Skeletal muscle cell (primary cell): ENCODE results near the gene C1QTNF6.

ENCODE experiments used
- DNase-seq: peaks from one replicate; pipeline ENCODE4 v3.0.0-alpha.2; 2010; ENCODE audit warnings: low read depth
- H3K4me3 ChIP-seq: 2 replicates; pipeline ENCODE4 v1.5.1; 2011; ENCODE audit warnings: low read depth, mild to moderate bottlenecking, control low read depth, low read length, moderate library complexity

Gene C1QTNF6

DNA sequence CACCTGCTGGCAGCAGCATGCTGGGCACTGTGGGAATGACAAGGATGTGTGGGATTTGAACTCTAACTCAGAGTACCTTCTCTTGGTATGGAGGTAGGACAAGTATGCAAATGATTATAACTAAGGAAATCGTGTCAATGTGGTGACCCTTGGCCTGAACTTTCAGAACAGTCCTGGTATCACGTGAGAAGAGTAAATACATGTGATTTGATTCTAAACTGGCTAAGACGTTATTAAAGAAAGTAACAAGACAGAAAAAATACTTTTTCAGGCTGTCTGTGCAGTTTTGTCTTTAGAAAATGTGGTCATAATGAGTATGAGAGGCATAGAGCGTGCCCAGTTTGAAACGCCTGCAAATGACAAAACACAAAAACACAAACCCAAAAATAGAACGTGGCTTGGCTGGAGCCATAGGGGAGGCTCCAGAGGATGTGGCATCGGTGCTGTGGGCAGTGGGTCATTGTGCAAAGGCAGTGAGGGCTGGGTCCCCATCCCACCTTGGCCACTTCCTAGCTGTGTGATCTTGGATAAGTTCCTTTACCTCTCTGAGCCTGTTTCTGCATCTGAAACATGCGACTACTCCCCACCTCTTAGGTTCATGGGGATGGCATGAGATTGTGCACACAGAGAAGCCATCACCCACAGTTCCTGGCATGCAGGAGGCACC is 19.9 kb downstream of the C1QTNF6 start:
- no peak overlapping the region for H3K4me3 ChIP-seq
- no peak for DNase-seq

DNA sequence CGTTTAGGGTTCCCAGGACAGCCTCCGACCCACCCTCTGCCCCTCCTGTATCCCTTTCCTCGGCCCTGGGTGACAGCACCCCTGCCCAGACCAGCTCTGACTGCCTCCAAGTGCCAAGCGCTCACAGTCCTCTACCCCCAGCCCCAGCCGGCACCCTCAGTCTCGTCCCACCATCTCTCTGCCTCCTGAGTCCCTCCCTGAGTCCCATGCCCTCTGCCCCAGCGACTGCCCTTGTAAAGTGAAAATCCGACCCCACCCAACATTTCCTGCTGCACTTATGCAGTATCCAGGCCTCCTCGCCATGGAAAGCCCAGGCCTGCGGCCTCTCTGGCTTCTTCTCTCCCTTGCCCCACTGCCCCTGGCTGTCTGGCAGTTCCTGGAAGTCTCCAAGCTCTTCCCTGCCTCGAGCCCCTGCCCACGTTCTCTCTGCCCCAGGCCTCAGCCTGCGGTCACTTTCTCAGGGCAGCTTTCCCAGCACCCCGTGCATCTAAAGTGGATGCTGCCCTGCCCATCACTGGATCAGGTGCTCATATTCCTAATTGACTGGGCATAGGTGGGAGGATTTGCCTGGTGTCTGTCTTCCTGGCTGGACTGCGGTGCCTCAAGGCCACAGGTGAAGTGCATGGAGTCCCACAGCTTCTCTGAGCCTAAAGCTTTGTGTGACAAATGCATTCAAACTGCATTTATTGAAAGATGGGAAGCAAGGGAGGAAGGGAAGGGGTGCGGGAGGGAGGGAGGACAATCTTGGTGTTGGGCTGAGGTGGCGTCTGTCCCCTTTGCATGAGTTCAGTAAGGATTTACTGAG is 20.7 kb downstream of the C1QTNF6 start:
- H3K4me3 ChIP-seq: no peak overlapping the region

DNA sequence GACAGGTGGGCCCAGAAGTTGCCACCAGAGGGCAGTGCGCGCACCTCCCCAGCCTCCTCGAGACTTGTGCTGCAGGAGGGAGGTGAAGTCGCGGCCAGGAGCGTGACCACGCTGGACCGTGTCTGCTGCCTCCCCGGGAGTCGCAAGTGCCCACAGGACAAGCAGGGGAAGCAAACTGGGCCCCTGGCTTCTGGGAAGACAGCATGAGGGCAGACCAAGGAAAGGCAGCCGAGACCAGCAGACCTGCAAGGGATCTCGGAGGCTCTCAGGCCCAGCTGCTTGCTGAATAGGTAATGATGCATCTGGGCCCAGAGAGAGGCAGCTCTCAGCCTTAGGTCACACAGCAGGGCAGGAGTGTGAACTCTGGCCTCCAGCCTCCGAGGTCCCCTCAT is 21.4 kb downstream of the C1QTNF6 start:
- no peak overlapping the region for H3K4me3 ChIP-seq
- no peak for DNase-seq

More for the DNA sequence above, 20.7 kb downstream of the C1QTNF6 start:
- no peak for DNase-seq

DNA sequence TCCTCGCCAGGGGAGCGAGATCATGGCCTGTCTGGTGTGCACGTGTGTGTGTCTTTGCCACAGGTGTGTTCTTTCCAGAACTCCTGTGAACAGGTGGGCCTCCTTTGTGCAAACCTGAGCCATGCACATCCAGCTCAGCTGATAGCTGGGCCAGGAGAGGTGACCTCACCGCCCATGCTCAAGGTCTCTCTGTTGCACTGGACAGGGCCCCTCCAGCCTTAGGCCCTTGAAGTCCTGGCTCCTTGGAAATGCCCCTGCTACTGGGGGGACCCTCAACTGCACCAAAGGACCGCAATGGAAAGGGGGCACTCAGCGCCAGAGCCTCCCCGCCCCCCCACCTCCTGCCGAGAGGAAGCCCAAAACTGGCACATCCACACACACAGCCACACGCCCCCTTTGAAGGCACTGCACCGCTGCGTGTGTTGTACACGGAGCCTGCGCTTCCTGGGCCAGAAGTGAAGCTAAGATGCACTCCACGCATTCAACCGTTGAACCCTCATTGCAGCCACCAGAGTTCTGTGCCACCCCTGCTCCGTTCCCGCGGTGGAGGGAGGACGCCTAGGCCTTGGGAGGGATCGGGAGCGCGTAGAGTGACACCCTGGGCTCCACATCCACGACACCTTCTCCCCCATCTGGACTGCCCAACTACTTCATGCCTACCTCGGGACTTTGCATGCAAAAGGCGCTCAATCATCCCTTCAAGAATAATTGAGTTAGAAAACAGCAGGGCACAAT is 21.9 kb downstream of the C1QTNF6 start:
- DNase-seq: no peak
- no peak overlapping the region for H3K4me3 ChIP-seq

DNA sequence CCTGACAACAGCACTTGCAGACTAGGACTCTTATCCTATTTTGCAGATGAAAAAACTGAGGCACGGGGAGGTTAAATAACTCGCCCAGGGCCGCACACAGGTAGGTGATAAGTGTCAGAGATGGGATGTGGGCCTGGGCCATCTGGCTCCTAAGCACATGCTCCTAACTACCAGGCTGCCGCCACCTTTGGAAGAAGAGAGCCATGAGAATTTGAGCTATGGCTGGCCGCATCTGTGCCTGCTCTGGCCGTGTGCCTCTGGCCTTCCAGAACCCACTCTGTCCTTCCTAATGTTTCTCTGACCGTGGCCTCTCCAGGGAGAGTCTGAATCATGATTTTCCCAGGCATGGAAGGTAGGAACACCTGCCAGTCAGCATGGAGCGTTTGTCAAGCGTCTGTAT is 23.0 kb downstream of the C1QTNF6 start:
- H3K4me3 ChIP-seq: no peak overlapping the region
- no peak for DNase-seq

DNA sequence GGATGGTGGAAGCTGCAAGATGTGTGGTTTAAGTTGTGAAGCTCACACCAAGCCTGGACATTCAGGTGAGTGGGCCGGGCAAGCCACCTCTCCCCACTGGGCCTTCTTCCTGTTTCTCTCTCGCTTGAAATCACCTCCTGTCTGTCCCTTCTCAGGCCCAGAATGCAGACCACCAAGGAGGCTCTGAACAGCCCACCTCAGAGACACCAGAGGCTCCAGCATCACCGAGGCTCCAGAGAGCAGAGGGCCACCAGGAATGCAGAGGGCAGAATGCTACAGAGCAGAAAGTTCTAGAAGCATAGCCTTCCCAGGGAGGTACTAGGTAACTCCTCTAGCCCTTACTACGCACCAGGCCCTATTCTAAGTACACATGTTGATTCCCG is 23.6 kb downstream of the C1QTNF6 start:
- no peak for DNase-seq

DNA sequence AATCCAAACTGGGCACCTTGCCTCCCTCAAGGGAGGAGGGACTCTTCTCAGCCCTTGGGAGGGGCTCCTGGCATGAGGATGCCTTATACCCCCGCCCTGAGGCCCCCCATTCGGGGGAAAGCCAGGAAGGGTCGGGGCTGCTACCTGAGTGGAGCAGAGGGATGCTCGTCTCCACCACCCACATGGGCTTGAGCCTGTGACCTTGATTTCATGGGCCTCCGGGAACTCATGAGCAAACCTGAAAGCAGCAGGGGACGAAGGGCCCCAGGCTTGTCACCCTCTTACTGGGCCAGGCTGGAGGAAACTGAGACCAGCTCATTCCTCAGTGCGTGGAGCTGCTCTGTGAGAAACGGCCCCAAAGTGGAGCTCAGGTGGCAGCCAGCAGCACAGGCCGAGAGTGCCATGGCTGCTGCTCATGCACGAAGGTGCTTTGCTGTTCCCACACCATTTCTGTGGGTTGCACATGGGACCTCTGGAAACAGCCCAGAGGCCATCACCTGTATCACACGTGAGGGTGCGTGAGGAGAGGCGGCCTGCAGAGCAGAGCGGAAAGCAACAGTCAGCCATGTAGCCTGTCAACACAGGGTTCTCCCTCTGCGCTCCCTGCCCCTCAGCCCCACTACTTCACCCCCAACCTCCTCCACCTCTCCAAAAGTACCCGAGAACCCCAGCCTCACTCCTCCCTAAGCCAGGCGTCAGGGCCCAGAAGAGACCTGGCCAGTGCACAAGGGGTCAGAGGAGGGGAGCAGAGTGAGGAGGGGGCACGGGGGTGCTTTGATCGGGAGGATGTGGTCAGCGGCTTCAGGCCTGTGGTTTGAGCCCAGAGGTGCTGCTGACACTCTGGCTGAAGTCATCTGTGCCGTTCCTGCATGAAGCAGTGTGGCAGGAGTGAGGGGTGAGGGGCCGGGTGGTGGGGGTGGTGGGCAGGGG is 24.2 kb downstream of the C1QTNF6 start:
- no peak overlapping the region for H3K4me3 ChIP-seq
- no peak for DNase-seq

More for the DNA sequence above, 23.6 kb downstream of the C1QTNF6 start:
- no peak overlapping the region for H3K4me3 ChIP-seq

DNA sequence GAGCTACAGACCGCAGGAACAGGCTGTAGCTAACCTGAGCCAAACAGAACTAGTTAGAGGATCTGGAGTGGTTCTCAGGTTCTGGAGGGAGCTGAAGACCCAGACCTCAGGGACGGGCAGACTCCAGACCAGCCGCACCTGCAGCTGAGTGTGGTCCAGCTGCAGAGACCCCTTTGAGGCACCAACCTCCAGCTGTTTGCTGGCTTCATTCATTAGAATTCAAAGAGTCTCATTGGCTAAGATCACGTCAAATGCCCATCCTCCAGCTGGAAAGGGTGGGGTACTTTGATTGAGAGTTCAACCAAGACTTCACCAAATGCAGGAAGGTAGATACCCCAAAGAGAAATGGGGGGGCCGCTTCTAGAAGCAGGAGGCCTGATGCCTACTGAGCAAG is 25.0 kb downstream of the C1QTNF6 start:
- DNase-seq: no peak
- no peak overlapping the region for H3K4me3 ChIP-seq

DNA sequence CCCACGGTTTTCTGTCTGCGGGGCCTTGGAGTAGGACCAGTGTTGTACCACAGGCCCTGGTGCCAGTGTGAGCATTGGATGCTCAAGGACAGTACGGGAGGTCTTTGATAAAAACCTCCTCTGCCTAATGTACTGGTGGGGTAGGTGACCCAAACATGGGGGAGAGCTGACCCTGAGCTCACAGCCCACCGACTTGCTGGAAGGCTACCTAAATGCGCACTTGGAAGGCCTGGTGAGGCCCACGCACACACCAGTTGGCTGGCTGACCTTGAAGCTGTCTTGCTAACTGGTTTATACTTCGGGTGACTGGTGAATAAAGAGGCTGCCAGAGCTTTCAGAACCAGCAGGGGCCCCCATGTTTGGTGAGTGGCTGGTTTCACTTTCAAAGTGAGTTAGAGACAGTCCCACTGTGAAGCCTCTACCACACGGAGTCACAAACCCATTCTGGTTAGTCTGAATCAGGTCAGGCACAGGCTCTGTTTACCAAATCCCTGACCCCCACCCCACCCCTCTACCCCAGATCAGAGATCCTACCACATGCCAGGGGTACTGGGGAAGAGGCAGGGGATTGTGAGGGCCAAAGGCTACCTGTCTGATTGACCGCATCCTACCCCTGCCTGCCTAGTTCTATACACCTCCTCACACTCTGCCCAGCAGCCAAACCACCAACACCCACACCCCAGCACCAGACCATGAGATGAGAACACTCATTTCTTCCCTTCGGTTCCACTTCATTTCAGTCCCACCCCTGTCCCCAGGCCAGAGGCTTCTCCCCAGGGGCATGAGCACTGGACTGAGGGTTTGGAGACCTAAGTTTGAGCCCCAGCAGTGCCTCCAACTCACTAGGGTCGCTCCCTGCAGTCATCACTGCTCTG is 25.6 kb downstream of the C1QTNF6 start:
- H3K4me3 ChIP-seq: no peak overlapping the region
- no peak for DNase-seq

DNA sequence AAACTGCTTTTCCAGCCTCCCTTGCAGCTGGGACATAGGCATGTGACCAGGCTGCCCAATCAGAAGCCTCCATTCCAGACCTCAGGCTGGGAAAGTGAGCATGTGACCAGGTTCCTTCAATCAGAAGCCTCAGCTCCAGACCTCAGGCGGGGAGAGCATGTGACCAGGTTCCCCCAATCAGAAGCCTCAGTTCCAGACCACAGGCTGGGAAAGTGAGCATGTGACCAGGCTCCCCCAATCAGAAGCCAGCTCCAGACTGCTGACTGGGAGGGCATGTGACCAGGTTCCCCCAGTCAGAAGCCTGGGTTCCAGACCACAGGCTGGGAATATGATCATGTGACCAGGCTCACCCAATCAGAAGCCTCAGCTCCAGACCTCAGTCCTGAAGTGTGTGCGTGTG is 26.6 kb downstream of the C1QTNF6 start:
- H3K4me3 ChIP-seq: no peak overlapping the region
- DNase-seq: no peak

DNA sequence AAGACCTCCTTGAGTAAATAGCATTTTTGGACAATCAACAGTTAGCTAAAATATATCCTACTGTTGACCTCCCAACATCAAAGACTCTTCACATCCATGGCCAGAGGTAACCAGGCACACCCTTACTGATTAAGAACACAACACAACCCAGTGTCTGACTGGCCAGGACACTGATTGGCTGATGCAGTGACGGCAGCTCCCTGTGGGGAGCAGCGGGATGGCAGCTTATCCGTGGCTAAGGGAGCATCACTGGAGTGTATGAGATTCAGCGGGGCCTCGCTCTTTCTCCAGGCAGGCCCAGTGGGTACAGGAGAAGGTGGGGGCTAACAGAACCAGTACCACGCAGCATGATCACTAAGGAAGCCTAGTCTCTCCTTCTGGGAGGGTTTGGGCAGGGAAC is 28.0 kb downstream of the C1QTNF6 start:
- H3K4me3 ChIP-seq: no peak overlapping the region
- no peak for DNase-seq

DNA sequence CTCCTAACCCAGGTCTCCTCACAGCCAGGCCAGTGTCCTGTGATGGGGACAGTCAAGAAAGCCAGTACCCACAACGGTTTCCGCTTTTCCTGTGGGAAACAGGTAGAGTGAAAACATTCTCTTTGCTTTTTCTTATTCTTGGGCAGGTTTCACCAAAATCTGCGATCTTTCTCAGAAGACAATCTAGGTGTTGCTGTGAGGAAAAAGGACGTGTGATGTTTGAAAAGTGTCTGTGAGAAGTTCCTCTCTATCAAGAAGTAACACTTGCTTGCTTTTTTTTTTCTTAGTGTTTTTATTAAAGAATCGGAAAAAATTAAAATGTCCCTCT is 29.1 kb downstream of the C1QTNF6 start:
- H3K4me3 ChIP-seq: no peak overlapping the region
- DNase-seq: no peak

DNA sequence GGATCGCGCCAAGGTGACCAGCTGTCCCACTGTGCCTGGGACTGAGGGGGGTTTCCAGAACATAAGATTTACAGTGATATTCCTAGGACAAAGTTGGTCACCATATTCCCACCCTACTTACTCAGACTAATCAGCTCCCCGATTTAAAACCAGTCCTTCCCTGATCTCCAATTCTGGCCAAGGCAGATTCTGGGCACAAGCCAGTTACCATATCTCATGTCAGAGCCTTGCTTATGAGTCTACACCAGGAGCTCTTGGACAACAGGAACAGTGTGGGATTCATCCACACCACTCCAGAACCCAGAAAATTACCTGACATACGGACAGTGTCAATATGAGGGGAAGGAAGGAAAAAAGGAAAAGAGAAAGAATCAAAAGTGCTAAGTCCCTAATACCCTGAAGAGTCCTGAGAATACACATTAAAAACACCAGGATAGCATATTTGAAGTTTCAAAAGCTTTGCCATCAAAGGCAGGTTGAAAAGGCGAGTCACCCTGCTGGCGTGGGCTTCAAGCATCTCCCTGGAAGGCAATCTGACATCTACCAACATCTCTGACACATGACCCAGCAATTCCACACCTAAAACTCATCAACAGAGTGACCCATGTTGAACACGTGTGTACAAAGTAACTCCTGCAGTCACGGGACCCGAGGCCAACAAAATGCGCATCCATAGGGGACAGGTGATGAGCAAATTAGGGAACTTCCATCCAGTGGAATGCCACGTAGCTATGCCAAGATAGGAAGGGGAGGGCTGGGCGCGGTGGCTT is 30.3 kb downstream of the C1QTNF6 start:
- H3K4me3 ChIP-seq: no peak overlapping the region
- DNase-seq: no peak

DNA sequence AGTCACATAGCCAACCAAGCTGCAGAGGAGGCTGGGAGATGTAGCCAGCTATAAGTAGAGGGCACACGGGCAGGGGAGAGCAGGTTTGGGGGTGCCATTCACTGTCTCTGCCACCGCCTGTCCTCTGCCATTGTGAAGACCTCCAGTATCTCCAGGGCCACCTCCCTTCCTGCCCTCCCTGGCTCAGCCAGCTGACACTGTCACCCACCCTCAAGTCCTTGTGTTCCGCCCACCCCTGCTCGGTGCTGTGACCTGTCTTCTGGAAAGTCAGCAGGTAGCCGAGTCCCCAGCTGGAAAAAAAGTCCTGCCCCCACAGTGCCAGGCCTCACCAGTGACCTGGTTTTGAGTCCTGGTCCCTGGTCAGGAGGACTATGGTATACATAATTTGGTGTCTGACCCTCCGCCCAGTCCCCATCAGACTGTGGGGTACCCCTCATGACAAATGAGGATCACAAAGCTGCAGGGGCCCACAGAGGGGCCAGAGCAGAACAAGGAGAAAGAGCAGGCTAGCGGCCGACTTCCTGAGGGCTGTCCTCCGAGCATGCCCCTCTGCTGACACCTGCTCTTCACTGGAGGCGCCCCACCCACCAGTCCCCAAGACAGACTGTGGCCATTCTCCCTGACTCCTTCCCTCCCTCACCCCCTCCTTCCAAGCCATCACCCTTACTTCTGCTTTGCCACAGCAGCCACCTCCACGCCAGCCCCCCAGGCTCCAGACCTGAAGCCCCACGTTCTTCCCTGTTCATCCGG is 31.2 kb downstream of the C1QTNF6 start:
- H3K4me3 ChIP-seq: no peak overlapping the region
- DNase-seq: no peak

DNA sequence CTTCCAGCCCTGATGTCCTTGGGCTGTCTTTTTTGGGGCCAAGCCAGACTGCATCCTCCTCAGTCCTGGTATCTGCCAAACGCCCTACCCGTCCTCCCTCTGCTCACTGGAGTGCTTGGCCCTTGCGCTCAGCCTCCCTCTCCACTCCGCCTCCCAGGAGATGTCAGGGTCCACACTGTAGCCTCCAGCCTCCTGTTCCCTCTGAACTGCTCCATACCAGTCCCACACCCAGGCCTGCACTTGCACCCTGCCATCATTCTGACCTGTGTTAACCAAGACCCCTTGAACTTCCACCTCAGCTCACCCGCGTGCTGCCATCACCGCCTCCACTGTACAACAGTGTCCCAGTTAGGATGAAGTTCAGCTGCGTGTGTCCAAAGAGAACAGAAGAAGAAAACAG is 32.1 kb downstream of the C1QTNF6 start:
- no peak overlapping the region for H3K4me3 ChIP-seq
- DNase-seq: no peak

DNA sequence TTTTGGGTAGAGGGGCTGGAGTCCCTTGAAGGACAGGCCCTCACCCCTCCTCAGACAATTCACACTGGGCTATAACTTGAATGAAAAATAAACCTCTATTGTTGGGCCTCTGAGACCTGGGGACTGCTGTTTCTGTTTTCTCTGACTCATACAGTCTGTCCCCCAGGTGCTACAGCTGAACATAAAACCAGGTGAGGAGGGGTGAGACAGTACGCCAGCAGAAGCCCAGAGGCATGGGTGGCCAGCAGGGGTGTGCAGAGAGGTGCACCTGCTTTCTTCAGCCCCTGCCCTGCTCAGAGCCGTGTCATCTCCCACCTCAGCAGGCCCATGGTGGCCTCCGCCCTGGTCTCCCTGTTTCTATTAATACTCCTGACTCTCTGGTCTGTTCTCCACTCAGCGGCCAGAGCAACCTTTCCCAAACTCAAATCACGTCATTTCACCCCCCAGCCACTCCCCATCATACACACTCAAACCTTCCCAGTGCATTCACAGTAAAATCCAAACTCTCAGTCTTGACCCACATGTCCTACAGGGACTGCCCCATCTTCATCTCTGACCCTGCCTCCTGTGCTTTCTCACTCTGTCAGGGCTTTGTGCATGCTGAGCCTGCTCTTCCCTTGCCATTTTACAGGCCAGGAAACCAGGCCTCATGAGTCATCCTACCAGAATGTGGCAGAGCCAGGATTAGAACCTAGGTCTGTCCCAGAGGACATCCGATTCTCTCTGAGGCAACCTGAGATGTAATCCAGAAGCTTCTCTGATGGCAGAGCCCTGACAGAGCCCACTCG is 32.9 kb downstream of the C1QTNF6 start:
- DNase-seq: no peak
- H3K4me3 ChIP-seq: no peak overlapping the region

DNA sequence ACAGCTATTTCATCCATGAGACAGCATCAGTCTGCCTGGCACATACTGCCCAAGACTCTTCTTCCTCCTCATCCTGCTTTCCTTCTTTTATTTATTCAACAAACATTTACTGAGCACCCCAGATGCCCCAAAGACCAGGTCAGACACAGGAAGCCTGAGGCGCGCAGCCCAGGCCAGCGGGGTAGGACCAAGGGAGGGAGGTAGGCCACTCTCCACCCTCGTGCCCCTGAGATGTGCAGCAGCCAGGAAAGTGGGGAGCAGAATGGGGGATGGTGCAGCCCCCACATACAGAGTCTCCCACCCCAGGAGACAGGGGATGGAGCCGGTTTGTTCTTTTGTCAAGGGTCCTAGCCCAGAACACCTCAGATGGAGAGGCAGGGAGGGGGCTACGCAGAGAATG is 34.1 kb downstream of the C1QTNF6 start:
- DNase-seq: no peak
- no peak overlapping the region for H3K4me3 ChIP-seq
